Activated B cell treated with CpG ODN at 0.5 μM for 24 hours (primary cell): ENCODE measurements around the gene GPC2. TPM values are rescaled to one million over a fixed set of nuclear protein-coding genes. Genes with fewer than 3 reads are reported as not detected.

Experiments
- ATAC-seq: fragments of 200-7000 bp; cut with Tn5 transposase; one replicate; pipeline ENCODE4 v1.10.0; 2021; ENCODE audit warnings: low read depth, mild to moderate bottlenecking, moderate library complexity
- CTCF ChIA-PET: fragments of 350-600 bp; sonication (Branson Sonifier 250); formaldehyde crosslinking; loops from one replicate; lab custom pipeline; 2021; ENCODE audit warnings: antibody characterized with exemption; lab: Charles Lee
- POLR2A ChIA-PET: fragments of 350-600 bp; sonication (Branson Sonifier 250); formaldehyde crosslinking; loops from one replicate; lab custom pipeline; 2021; ENCODE audit warnings: antibody characterized with exemption; lab: Charles Lee
- DNase-seq: peaks from one replicate; pipeline ENCODE4 v3.0.0; 2022
- H3K27ac Mint-ChIP-seq: one replicate; pipeline ENCODE4 v1.8.0; 2020; ENCODE audit warnings: mixed read lengths
- H3K27me3 Mint-ChIP-seq: one replicate; pipeline ENCODE4 v1.8.0; 2021; ENCODE audit warnings: mixed read lengths
- H3K36me3 Mint-ChIP-seq: one replicate; pipeline ENCODE4 v1.8.0; 2021; ENCODE audit warnings: low read depth, mixed read lengths
- H3K4me1 Mint-ChIP-seq: one replicate; pipeline ENCODE4 v1.8.0; 2021; ENCODE audit warnings: mixed read lengths
- H3K4me3 Mint-ChIP-seq: one replicate; pipeline ENCODE4 v1.8.0; 2020; ENCODE audit warnings: mild to moderate bottlenecking, mixed read lengths
- H3K9me3 Mint-ChIP-seq: one replicate; pipeline ENCODE4 v1.8.0; 2020; ENCODE audit warnings: mixed read lengths
- intact Hi-C: fragments of 100-400 bp; cut with micrococcal nuclease; formaldehyde crosslinking; loops from one replicate; pipeline ENCODE4 v1.15.1; 2024
- total RNA-seq: library from RNA; stranded (reverse); gene quantifications from 2 replicates; pipeline ENCODE4 v1.2.3, GENCODE V29; 2022
- TF ChIP-seq, protein P1 (sequence below): fragments of 200-600 bp; IDR thresholded peaks from one replicate; pipeline ENCODE4 v1.8.0; 2022; ENCODE audit warnings: antibody characterized with exemption, mild to moderate bottlenecking

GPC2 gene
- total RNA-seq, 1 donor from 2014 or later = 5.0 TPM

DNA sequence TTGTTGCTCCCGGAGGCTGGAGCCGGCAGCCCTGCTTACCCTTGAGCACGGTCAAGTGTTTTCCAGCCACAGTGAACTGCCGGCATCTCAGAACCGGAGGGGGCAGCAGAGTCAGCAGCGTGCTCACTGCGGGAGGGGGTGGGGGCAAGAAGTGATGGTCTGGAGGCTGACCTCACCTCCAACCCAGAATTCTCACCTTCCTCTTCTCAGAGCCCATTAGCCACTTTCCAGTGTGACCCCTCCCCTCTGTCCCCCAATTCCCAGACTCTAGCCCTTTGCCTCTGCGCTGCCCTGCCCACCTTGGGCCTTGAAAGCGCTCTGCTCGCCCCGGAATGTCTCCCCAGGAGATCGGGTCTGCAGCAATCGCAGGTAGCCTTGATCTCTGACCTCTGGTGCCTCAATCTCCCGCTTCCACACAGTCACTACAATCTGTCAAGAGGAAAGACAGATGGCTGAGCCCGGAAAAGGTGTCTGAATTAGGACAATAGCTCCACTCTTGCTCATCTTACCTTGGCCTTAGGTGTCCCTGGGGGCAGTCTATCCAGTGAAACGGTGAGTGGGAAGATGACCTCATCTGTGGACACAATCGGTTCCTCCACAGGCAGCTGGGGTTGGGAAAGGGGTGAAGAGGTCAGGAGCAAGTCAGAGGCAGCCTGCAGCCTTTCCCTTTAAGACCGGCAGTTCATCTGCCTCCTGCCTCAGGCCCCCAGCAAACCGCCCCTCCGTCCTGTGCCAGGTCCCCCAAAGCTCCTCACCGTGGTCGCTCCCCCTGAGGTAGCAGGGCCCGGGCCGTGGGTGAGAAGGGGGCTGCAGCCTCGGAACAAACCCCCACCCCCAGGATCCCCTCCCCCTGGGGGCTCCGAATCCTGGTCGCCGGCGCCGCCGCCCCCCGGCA lies 19.6 kb downstream of the GPC2 start:
- TF ChIP-seq, protein P1, sequence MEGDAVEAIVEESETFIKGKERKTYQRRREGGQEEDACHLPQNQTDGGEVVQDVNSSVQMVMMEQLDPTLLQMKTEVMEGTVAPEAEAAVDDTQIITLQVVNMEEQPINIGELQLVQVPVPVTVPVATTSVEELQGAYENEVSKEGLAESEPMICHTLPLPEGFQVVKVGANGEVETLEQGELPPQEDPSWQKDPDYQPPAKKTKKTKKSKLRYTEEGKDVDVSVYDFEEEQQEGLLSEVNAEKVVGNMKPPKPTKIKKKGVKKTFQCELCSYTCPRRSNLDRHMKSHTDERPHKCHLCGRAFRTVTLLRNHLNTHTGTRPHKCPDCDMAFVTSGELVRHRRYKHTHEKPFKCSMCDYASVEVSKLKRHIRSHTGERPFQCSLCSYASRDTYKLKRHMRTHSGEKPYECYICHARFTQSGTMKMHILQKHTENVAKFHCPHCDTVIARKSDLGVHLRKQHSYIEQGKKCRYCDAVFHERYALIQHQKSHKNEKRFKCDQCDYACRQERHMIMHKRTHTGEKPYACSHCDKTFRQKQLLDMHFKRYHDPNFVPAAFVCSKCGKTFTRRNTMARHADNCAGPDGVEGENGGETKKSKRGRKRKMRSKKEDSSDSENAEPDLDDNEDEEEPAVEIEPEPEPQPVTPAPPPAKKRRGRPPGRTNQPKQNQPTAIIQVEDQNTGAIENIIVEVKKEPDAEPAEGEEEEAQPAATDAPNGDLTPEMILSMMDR = no peak
- ATAC-seq (no peak), DNase-seq (no peak)
- CTCF ChIA-PET = interaction anchor here (2.2 kb wide), 1 partner anchor 60 kb away, joined by 5 read pairs; no protein-coding TSS in a partner anchor
- intact Hi-C loops = loop anchor here (1.0 to 5.0 kb wide), 5 partner anchors 9 to 430 kb away; partner anchors contain the start of genes FBXO24, GAL3ST4, GPC2 and LAMTOR4
- Mint-ChIP-seq H3K9me3 (no peaks in the 10 kb centered on the region), H3K4me3 (peak overlapping the region; percentile 81), H3K36me3 (peaks cover 41% of the 10 kb centered on the region), H3K4me1 (peaks cover 45% of the 10 kb centered on the region), H3K27ac (peak overlapping the region; percentile 84), H3K27me3 (no peaks in the 10 kb centered on the region)
- POLR2A ChIA-PET = interaction anchor here (0.5 to 4.4 kb wide), 14 partner anchors 9 to 212 kb away, joined by 3 to 57 read pairs (median 4); partner anchors contain the start of genes GAL3ST4, GPC2, LAMTOR4 and STAG3

DNA sequence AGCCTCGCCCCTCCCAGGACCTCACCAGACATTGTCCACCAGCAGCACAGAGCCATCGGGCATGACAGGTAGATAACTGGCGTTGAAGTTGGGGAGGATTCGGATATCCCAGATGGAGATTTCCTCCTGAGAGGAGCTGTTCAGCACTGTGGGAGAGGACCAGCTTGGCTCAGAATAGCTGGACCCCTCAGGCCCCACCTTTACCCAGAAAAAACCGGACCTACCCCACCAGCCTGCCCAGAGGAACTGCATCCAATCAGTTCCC lies 20.2 kb downstream of the GPC2 start:
- peaks cover 50% of the 10 kb centered on the region for H3K4me1 Mint-ChIP-seq
- CTCF ChIA-PET = interaction anchor here (2.2 kb wide), 1 partner anchor 60 kb away, joined by 5 read pairs; no protein-coding TSS in a partner anchor
- H3K36me3 Mint-ChIP-seq = peaks cover 46% of the 10 kb centered on the region
- no peaks in the 10 kb centered on the region for H3K9me3 Mint-ChIP-seq
- no peak for ATAC-seq
- H3K4me3 Mint-ChIP-seq = peak overlapping the region; percentile 81
- peak overlapping the region; percentile 83 for H3K27ac Mint-ChIP-seq
- TF ChIP-seq, protein P1 = no peak
- no peak for DNase-seq
- POLR2A ChIA-PET = interaction anchor here (0.7 to 4.4 kb wide), 7 partner anchors 8 to 212 kb away, joined by 3 to 57 read pairs (median 7); partner anchors contain the start of genes GAL3ST4, GPC2, LAMTOR4 and STAG3
- intact Hi-C loops = loop anchor here (5.0 kb wide), 1 partner anchor 430 kb away; the partner anchor contains the start of genes FBXO24 and LRCH4
- H3K27me3 Mint-ChIP-seq = no peaks in the 10 kb centered on the region

DNA sequence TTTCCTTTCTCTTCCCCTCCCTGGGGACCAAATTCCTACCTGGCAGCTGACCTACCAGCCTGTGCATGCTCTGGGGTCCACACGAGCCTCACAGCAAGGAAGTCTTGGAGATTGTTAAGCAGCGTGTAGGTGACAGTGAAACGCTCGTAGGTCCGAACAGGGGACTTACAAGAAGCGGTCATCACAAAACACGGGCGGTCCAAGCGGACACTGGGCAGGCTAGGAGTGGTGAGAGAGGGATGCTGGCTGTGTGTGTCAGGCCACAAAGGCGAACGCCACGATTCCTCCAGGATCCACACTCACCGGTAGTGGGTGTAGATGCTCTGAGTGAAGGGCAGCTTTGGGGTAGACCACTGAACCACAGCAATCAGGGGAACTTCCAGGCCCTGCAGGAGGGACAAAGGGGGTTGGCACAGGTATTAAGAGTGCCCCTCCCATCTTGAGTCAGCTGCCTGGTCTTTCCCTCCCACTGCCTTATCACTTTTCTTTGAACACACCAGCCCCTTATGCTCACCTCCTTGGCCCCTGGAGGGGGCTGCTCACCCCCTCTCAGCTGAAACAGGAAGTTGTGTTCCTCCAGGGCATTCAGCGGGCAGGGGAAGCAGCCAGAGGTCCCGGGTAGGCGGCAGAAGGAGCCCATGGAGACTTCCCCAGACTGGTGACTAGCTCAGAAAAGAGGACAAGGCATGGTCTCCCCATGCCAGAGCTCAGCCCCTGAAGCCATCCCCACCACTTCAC lies 20.7 kb downstream of the GPC2 start:
- Mint-ChIP-seq H3K4me3 (peak overlapping the region; percentile 81), H3K27me3 (no peaks in the 10 kb centered on the region), H3K27ac (peak overlapping the region; percentile 83), H3K36me3 (peaks cover 49% of the 10 kb centered on the region), H3K4me1 (peaks cover 55% of the 10 kb centered on the region), H3K9me3 (no peaks in the 10 kb centered on the region)
- CTCF ChIA-PET = interaction anchor here (2.2 kb wide), 1 partner anchor 61 kb away, joined by 5 read pairs; no protein-coding TSS in a partner anchor
- POLR2A ChIA-PET = interaction anchor here (0.6 to 4.4 kb wide), 6 partner anchors 8 to 213 kb away, joined by 3 to 57 read pairs (median 5); partner anchors contain the start of genes GAL3ST4, GPC2, LAMTOR4 and STAG3
- TF ChIP-seq, protein P1 = no peak
- intact Hi-C loops = loop anchor here (5.0 kb wide), 1 partner anchor 431 kb away; the partner anchor contains the start of genes FBXO24 and LRCH4
- ATAC-seq (peak; percentile 40), DNase-seq (no peak)

DNA sequence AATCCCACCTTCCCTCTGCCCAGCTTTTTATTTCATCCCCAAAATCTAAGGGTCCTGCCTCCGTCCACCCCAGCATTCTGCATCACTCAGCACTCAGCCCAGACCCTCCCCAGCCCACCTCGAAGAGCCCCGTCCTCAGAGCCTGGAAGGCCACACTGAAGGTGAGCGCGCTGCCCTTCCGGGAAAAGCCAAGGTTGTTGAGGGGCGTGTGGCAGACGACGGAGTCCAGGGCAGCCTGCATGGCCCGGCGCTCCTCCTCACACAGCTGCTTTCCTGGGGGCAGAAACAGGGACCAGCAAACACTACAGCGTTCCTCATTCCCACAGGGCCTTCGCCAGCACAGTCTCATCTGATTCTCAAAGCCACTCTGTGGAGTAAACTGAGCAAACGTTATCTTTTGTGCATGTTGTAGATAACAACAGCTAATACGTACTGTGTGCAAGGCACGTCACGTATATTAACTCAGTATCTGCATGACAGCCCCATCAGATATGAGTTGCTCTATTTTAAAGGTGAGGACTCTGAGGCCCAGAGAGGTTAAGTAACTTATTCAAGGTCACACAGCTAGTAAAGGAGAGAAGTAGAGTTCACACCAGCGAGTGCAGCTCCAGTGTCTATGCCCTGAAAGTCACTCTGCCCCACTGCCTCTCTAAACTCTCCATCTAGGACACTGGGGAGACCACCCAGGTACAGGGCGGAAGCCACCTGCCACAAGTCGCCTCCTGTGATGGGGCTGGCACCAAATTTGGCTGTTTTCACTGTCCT lies 21.4 kb downstream of the GPC2 start:
- DNase-seq = no peak
- intact Hi-C loops = loop anchor here (5.0 kb wide), 1 partner anchor 432 kb away; the partner anchor contains the start of genes FBXO24 and LRCH4
- Mint-ChIP-seq H3K4me1 (peaks cover 58% of the 10 kb centered on the region), H3K27me3 (no peaks in the 10 kb centered on the region), H3K9me3 (no peaks in the 10 kb centered on the region), H3K4me3 (no peak overlapping the region), H3K27ac (peak overlapping the region; percentile 56), H3K36me3 (peaks cover 50% of the 10 kb centered on the region)
- TF ChIP-seq, protein P1 = no peak
- POLR2A ChIA-PET = interaction anchor here (1.3 to 1.9 kb wide), 3 partner anchors 12 to 22 kb away, joined by 3 to 7 read pairs (median 5); partner anchors contain the start of genes GPC2 and STAG3
- ATAC-seq = no peak
- CTCF ChIA-PET = interaction anchor here (1.1 to 2.2 kb wide), 2 partner anchors 23 to 62 kb away, joined by 3 to 5 read pairs; no protein-coding TSS in a partner anchor
